ENCODE measurements around the gene AXIN2. TPM values are rescaled to one million over a fixed set of nuclear protein-coding genes. Genes with fewer than 3 reads are reported as not detected.

AXIN2 gene
- total RNA-seq, 1 donor from 2014 or later: 5.1 TPM

GRCh38 chr17:65556014-65556909 lies 5.2 kb downstream of the AXIN2 start:
- DNase-seq (ENCODE audit: low read depth): peak; percentile 83

GRCh38 chr17:65554553-65555223 lies 6.8 kb downstream of the AXIN2 start:
- peak; percentile 70 for DNase-seq (ENCODE audit: low read depth)

GRCh38 chr17:65553646-65554552 lies 7.5 kb downstream of the AXIN2 start:
- DNase-seq (ENCODE audit: low read depth): no peak

- DNase-seq (ENCODE audit: low read depth): no peak
These were observed 8.3 kb downstream of the AXIN2 start for GRCh38 chr17:65553009-65553645.

- no peak for DNase-seq (ENCODE audit: low read depth)
These were observed 9.2 kb downstream of the AXIN2 start for GRCh38 chr17:65552214-65552613.

- no peak for DNase-seq (ENCODE audit: low read depth)
These were observed 10.0 kb downstream of the AXIN2 start for GRCh38 chr17:65551267-65552040.

GRCh38 chr17:65550758-65551157 lies 10.7 kb downstream of the AXIN2 start:
- no peak for DNase-seq (ENCODE audit: low read depth)

- no peak for DNase-seq (ENCODE audit: low read depth)
These were observed 11.3 kb downstream of the AXIN2 start for GRCh38 chr17:65550075-65550662.

- DNase-seq (ENCODE audit: low read depth): no peak
These were observed 13.0 kb downstream of the AXIN2 start for GRCh38 chr17:65548269-65548969.

- DNase-seq (ENCODE audit: low read depth): peak; percentile 82
These were observed 14.2 kb downstream of the AXIN2 start for GRCh38 chr17:65547253-65547670.

GRCh38 chr17:65546579-65546978 lies 14.9 kb downstream of the AXIN2 start:
- DNase-seq (ENCODE audit: low read depth): no peak

GRCh38 chr17:65545705-65546523 lies 15.5 kb downstream of the AXIN2 start:
- DNase-seq (ENCODE audit: low read depth): no peak

GRCh38 chr17:65544672-65545071 lies 16.8 kb downstream of the AXIN2 start:
- DNase-seq (ENCODE audit: low read depth): no peak

- DNase-seq (ENCODE audit: low read depth): no peak
These were observed 18.8 kb downstream of the AXIN2 start for GRCh38 chr17:65542610-65543009.

GRCh38 chr17:65542067-65542466 lies 19.4 kb downstream of the AXIN2 start:
- DNase-seq (ENCODE audit: low read depth): no peak

GRCh38 chr17:65541453-65541852 lies 20.0 kb downstream of the AXIN2 start:
- no peak for DNase-seq (ENCODE audit: low read depth)

- DNase-seq (ENCODE audit: low read depth): no peak
These were observed 21.7 kb downstream of the AXIN2 start for GRCh38 chr17:65539630-65540266.

Measured in myocyte (in vitro differentiated cells).